SK-N-MC (cell line): Measurements from ENCODE around the gene PDLIM4.

Experiments used
- DNase-seq: peaks from one replicate; pipeline ENCODE4 v3.0.0-alpha.2; 2011; ENCODE audit warnings: low read depth, low spot score
- H3K27ac ChIP-seq: fragments of 200-600 bp; sonication (generic); 2 replicates; pipeline ENCODE4 v1.5.1; 2016; ENCODE audit warnings: mixed run types
- H3K36me3 ChIP-seq: fragments of 200-600 bp; sonication (generic); 2 replicates; pipeline ENCODE4 v1.6.1; 2017; ENCODE audit warnings: antibody characterized with exemption, low read length, mixed read lengths; ENCODE audit not compliant: insufficient read depth
- H3K4me3 ChIP-seq: fragments of 200-600 bp; sonication (generic); 2 replicates; pipeline ENCODE4 v1.5.1; 2016
- H3K9ac ChIP-seq: fragments of 200-600 bp; sonication (generic); 2 replicates; pipeline ENCODE4 v1.8.0; 2017; ENCODE audit warnings: mixed run types, mixed read lengths; ENCODE audit not compliant: insufficient read length
- H3K9me3 ChIP-seq: fragments of 200-600 bp; sonication (generic); 2 replicates; pipeline ENCODE4 v1.6.1; 2017; ENCODE audit warnings: low read depth, mild to moderate bottlenecking, antibody characterized with exemption, low read length, moderate library complexity, mixed read lengths
- EZH2 ChIP-seq: fragments of 200-600 bp; sonication (generic); IDR thresholded peaks from one replicate; pipeline ENCODE4 v1.6.1; 2017; ENCODE audit warnings: antibody characterized with exemption
- FOXP2 ChIP-seq: optimal IDR thresholded peaks from 2 replicates; pipeline ENCODE3; 2011; ENCODE audit warnings: mild to moderate bottlenecking, moderate library complexity; ENCODE audit not compliant: insufficient read depth; ENCODE audit errors: extremely low read length, control extremely low read depth
- POLR2AphosphoS5 ChIP-seq: IDR thresholded peaks from 2 replicates; pipeline ENCODE4 v1.6.1; 2012; ENCODE audit warnings: mild to moderate bottlenecking, low read depth, low read length, borderline replicate concordance

PDLIM4 gene

GRCh38 chr5:132267166-132267739 lies 9.8 kb downstream of the PDLIM4 start:
- no peak for TF ChIP-seq POLR2AphosphoS5
- TF ChIP-seq EZH2: no peak
- no peak for TF ChIP-seq FOXP2
- Histone ChIP-seq H3K9me3 (no peaks in the 10 kb centered on the region), H3K4me3 (no peak overlapping the region), H3K27ac (no peak overlapping the region), H3K36me3 (no peaks in the 10 kb centered on the region), H3K9ac (no peak overlapping the region)
- no peak for DNase-seq

GRCh38 chr5:132267931-132268768 lies 10.7 kb downstream of the PDLIM4 start:
- no peak overlapping the region for H3K27ac ChIP-seq
- no peak for DNase-seq
- H3K36me3 ChIP-seq: no peaks in the 10 kb centered on the region
- no peak for TF ChIP-seq FOXP2
- TF ChIP-seq POLR2AphosphoS5: no peak
- no peak overlapping the region for H3K9ac ChIP-seq
- no peak overlapping the region for H3K4me3 ChIP-seq
- H3K9me3 ChIP-seq: no peaks in the 10 kb centered on the region

GRCh38 chr5:132268769-132269551 lies 11.5 kb downstream of the PDLIM4 start:
- TF ChIP-seq EZH2 (no peak), FOXP2 (no peak), POLR2AphosphoS5 (no peak)
- Histone ChIP-seq H3K36me3 (no peaks in the 10 kb centered on the region), H3K9ac (no peak overlapping the region), H3K9me3 (no peaks in the 10 kb centered on the region), H3K4me3 (no peak overlapping the region), H3K27ac (no peak overlapping the region)
- no peak for DNase-seq

GRCh38 chr5:132269635-132270334 lies 12.3 kb downstream of the PDLIM4 start:
- no peak for DNase-seq
- TF ChIP-seq POLR2AphosphoS5 (no peak), FOXP2 (no peak), EZH2 (no peak)
- Histone ChIP-seq H3K4me3 (no peak overlapping the region), H3K9ac (no peak overlapping the region), H3K9me3 (no peaks in the 10 kb centered on the region), H3K27ac (no peak overlapping the region), H3K36me3 (no peaks in the 10 kb centered on the region)

GRCh38 chr5:132270335-132270665 lies 12.8 kb downstream of the PDLIM4 start:
- no peak overlapping the region for H3K9ac ChIP-seq
- H3K36me3 ChIP-seq: no peaks in the 10 kb centered on the region
- no peak overlapping the region for H3K27ac ChIP-seq
- H3K4me3 ChIP-seq: no peak overlapping the region
- no peak for TF ChIP-seq POLR2AphosphoS5
- TF ChIP-seq EZH2: no peak
- TF ChIP-seq FOXP2: no peak
- no peaks in the 10 kb centered on the region for H3K9me3 ChIP-seq
- DNase-seq: no peak

- no peak for DNase-seq
- no peak for TF ChIP-seq EZH2
- no peak for TF ChIP-seq POLR2AphosphoS5
- no peak for TF ChIP-seq FOXP2
- Histone ChIP-seq H3K27ac (no peak overlapping the region), H3K36me3 (no peaks in the 10 kb centered on the region), H3K9ac (no peak overlapping the region), H3K9me3 (no peaks in the 10 kb centered on the region), H3K4me3 (no peak overlapping the region)
Observed at GRCh38 chr5:132270706-132271105, 13.2 kb downstream of the PDLIM4 start.

GRCh38 chr5:132271251-132272246 lies 14.1 kb downstream of the PDLIM4 start:
- no peak for DNase-seq
- no peak overlapping the region for H3K27ac ChIP-seq
- no peak overlapping the region for H3K9ac ChIP-seq
- H3K36me3 ChIP-seq: no peaks in the 10 kb centered on the region
- H3K9me3 ChIP-seq: no peaks in the 10 kb centered on the region
- H3K4me3 ChIP-seq: no peak overlapping the region
- TF ChIP-seq POLR2AphosphoS5: no peak
- TF ChIP-seq EZH2: no peak
- no peak for TF ChIP-seq FOXP2
